Kasumi-1 (cell line): ENCODE data around the gene CHRNG.

Source experiments
- DNase-seq, 2 experiments: peaks; one replicate each; lab custom pipeline; 2025; lab: John Stamatoyannopoulos, UW

Gene CHRNG

GRCh38 chr2:232539298-232540231, at the start of gene CHRNG:
CHRNG (plus strand) TSS chr2:232539692; CDS start chr2:232539748, 56 bp downstream.
- no peak for DNase-seq

DNA sequence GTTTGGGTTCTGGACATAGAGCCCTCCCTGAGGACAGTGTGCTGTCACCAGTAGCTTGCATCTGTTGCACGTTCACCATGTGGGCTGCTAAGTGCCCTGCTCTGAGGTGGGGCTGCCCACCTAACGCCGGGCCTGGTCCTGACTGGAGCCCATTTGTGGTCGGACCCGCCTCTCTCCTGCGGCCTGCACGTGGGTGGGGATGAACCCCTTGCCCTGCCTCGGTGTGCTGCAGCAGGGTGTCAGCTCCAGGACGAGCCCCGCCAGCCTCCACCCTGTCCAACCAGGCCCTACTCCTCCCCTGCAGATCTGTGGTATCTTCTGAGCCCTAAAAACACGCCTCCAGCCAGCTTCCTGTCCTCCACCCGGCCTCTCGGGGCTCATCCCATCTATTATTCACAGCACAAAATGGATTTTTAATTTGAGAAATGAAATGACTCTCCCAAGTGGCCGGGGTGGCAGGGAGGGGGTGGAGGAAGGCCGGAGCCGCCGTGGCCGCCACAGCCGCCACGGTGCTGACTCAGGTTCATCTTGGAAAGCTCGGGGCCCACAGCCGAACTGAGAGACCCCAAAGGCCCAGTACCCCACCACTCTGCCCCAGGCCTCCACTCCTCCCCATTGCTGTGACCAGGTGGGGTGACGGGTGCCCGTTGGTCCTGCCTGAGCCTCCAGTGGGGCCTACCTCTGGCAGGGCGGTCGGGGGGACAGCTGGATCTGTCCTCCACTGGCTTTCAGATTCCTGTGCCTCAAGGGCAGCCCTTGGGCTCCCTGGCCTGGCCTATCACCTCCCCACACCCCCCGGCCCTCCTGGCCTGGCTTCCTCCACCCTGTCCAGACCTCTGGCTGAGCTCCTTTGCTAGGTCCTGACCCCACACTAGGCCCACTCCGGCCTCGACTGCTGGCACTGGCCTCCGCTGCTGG, 49.0 kb upstream of the CHRNG start:
- DNase-seq, result no peak

- DNase-seq, result no peak
These were observed 48.2 kb upstream of the CHRNG start for GRCh38 chr2:232491139-232491780.

GRCh38 chr2:232492236-232492848, 47.1 kb upstream of the CHRNG start:
- DNase-seq, result no peak

- no peak for DNase-seq
These were observed 46.4 kb upstream of the CHRNG start for GRCh38 chr2:232492963-232493700.

- DNase-seq, result no peak
These were observed 45.6 kb upstream of the CHRNG start for GRCh38 chr2:232493701-232494474.

- no peak for DNase-seq
These were observed 45.0 kb upstream of the CHRNG start for GRCh38 chr2:232494542-232494941.

DNA sequence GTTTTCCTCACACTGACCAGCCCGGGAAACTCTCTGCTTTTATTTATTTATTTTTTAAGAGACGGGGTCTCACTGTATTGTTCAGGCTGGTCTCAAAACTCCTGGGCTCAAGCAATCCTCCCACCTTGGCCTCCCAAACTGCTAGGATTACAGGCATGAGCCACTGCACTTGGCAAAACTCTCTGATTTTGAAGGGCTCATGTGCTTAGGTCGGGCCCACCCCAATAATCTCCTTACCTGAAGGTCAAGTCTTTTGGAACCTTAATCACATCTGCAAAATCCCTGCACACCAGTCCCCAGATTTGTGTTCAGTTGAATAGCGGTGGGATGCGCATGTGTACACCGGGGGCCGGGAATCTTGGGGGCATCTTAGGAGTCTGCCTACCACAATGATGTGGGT, 44.2 kb upstream of the CHRNG start:
- no peak for DNase-seq

DNA sequence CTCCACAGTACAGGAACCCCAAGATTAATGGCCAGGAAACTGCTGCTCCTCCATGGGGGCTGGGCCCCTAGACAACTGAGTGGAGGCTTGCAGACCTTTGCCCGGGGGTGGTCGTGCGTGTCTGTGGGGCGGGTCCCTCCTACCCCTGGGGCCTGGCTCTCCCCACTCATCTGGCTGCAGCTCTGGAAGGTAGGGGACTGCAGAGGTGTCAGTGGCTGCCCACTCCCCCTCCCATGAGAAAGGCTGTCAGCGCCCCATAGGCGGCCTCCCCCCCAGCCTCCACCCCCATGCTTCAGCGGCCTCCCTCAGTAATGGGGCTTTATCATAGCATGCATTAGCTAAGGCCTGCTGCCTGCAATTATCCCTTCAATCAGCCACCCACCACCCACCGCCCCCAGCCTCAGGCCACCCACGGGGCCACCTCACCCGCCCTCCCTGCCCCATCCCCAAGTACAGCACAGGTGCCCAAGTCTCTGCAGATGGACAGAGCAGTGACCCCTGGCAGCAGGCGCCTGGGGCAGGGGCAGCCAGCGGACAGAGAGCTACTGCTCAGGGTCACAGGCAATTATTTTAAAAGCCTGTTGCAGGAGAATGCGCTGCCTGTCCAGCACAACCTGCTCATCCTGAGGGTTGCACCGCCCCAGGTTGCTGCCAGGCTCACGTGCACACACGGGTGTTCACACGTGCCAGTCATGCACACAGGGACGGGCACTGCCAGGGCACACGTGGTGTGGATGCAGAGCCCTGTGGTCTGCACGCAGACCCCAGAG, 42.8 kb upstream of the CHRNG start:
- DNase-seq, result no peak

DNA sequence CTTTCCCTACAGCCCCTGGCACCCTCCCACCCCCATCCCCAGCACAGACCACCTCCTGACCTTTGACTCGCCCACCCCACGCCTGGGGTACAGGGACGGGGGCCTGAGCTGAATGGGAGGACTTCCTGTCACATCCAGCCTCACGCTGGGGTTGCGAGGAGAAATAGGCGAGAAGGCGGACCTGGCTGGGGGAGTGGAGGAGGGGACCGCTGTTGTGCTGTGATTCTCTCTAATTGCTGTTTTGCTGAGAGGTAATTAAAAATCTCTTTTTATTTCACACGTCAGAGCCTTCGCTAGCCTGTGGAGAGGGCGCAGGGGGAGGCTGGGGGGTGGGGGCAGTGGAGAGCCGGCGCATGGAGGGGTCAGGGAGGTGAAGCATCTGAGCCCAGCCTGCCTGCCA, 42.1 kb upstream of the CHRNG start:
- no peak for DNase-seq

DNA sequence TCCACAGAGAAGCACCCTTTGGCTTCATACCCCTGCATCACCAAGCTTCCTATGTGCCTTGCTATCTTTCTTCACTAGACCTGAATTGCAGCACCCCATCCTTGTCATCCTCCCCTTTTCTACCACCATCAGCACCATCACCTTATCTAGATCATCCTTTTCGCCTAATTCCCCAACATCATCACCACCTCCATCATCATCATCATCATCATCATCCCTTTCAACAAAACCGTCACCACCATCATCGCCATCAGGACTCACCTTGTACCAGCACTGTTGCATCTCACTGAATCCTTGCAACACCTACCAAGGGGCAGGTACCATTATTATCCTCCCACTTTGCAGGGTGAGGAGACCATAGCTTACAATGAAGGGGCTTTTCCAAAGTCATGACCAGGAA, 41.0 kb upstream of the CHRNG start:
- no peak for DNase-seq

DNA sequence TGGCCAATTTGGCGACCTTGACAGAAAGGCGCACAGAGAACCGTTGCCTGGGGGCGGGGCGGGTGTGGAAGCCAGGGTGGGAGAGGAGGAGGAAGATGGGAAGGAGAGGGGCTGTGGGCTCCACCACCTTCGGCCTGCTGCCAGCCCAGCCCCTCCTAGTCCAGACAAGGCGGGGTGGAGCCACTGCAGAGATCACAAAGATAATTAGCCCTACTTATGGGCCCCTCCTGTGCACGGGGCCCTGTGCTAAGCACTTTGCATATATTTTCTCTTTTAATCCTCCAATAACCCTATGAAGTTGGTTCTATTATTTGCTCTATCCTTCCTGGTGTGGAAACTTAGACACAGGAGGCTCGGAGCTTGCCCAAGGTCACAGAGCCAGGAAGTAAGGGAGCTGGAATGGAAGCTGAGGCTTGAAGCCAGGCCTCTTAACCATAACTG, 38.1 kb upstream of the CHRNG start:
- DNase-seq, result no peak

GRCh38 chr2:232501794-232502390, 37.6 kb upstream of the CHRNG start:
- no peak for DNase-seq

DNA sequence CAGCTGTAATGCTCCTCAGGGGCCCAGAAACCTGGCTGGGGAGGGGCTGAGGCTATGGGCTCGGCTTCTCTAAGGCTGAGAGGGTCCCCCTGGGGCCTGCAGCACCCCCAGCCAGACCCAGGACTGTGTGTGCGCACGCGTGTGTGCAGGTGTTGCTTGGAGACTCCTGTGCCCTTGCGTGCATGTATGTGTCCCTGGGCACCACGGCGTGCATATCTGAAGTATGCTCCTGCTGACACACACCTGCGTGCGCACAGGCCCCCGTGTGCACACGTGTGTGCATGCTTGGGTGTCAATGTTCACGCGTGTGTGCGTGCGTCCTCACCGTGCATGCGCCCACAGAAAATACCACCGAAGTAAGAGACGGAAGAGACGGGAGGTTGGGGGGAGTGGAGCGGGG, 37.0 kb upstream of the CHRNG start:
- DNase-seq, result no peak

GRCh38 chr2:232502911-232503808, 36.3 kb upstream of the CHRNG start:
- no peak for DNase-seq

DNA sequence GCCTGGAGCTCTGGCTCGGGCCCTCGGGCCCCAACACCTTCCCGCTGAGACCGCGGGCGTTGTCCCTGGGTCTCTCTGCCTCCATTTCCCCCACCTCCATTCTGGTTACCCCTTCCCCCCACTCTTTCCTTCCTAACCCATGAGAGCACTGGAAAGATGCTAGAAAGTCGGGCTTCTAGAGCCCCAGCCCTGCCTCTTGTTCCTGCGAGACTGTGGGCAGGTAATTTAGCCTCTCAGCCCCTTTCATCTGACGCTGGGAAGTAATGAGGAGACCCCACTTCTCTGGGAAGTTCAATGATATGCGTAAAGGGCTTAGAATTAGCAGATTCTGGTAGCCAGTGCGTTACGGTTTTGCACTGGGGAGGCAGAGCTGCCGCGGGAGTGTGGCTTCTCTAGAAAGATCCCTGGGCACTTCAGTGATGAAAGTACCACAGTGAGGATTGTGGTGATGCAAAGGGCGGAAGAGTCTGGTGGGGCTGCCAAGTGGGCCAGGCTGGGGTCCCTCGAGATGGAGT, 35.6 kb upstream of the CHRNG start:
- DNase-seq, result no peak

DNA sequence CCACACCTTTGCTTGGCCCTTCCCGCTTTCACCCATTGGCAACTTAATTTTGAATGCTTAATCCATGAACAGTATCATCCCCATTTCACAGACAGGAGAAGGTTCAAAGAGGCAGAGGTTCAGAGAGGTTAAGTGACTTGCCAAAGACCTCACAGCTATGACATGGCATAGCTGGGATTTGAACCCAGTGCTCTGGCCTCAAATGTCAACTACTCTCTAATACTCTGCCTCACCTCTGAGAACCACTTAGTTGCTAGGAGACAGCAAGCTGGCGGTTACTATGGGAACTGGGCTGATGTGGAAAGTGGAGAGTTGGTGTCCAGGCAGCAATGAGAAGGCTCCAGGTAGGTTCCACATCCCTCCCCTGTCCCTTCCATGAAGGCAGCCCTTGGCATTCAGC, 35.1 kb upstream of the CHRNG start:
- no peak for DNase-seq

DNA sequence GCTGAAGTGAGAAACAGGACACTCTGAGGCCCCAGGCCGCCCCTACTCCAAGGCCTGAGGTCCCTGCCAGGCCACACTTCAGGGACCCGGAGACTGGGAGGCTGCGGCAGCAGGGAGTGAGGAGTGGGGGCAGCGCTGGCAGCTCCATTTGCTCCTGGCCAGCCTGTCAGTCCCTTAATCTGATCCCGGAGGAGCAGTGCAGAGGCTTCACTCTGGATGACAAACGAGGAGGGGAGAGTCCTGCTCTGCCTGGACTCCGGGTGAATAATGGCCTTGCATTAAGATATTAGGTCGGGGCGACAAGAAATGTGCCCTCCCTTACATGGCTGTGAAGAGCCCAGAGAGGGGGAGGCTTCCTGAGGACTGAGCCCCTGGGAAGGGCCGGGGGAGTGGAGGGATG, 33.6 kb upstream of the CHRNG start:
- no peak for DNase-seq
